Right renal cortex interstitium (tissue), 3 donors: Measurements from ENCODE around the gene NELL1. TPM values are rescaled to one million over a fixed set of nuclear protein-coding genes. Genes with fewer than 3 reads are reported as not detected.

ENCODE experiments used
- DNase-seq, 3 donors: peaks; one replicate each; pipeline ENCODE4 v3.0.0-alpha.2; 2013; ENCODE audit warnings: low read depth in 3 of 3, low spot score in 2 of 3
- polyA plus RNA-seq, 3 donors: library from polyadenylated mRNA; unstranded; fragments of 120-200 nt; gene quantifications; one replicate each; pipeline ENCODE4 v1.2.1, GENCODE V29; 2013; ENCODE audit not compliant: insufficient read length in 3 of 3

Gene NELL1
- polyA plus RNA-seq, 3 donors = 2.8 to 3.8 (median 3.6) TPM

GRCh38 chr11:20864628-20865027, 195.2 kb downstream of the NELL1 start:
- DNase-seq = no peak

GRCh38 chr11:20865161-20865560, 195.8 kb downstream of the NELL1 start:
- no peak for DNase-seq

DNA sequence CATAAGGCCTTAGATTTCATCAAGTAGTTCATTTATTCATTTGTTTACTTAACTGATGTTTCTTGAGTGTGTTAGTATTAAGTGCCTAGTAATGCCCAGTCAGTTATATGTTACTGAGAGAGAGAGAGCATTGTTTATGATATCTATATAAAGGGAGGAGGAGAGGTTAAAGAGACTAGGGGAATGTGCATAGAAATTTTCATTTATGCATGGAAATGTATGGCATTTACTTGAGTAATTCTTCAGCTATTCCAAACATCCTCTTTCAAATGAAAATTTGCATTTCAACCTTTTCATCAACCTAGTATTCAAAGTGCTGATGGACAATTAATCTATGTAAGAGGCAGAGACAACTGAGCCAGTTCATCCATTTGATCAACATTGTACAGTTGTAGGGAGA, 199.7 kb downstream of the NELL1 start:
- no peak for DNase-seq

DNA sequence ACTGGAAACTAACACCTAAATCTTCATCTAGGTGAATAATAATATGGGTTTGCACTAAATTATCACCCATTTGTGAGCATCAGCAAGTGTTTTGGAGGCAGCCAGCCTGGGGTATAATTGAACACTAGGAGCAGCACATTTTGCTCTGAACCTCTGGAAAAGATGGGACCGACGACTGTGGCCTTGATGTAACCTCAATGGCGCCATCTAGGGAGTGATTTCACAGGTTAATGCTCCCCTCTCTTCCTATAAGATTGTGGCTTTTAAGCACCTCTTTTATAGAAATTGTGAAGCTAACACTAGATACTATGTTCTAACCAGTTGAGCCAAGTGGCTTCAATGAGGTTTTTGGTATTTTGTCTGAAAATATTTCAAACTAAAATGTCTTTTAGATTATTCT, 203.7 kb downstream of the NELL1 start:
- DNase-seq = no peak

DNA sequence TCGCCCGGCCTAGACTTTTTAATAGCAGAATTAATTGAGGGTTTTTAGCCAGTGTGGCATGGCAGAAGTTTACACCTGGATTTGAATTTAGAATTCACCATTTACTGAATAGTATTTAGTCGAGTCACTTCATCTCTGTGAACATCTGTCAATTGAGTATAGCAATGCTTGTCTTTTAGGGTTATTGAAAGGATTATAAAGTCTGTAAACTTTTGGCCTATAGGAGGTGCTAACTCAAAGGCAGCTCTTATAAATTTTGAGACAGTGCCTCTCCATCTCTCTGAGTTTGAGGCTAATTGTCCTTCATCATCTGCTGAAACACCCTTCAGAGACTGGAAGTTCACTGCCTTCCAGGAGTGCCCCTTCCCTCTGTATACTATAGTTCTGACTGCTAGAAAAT, 205.0 kb downstream of the NELL1 start:
- DNase-seq = no peak

DNA sequence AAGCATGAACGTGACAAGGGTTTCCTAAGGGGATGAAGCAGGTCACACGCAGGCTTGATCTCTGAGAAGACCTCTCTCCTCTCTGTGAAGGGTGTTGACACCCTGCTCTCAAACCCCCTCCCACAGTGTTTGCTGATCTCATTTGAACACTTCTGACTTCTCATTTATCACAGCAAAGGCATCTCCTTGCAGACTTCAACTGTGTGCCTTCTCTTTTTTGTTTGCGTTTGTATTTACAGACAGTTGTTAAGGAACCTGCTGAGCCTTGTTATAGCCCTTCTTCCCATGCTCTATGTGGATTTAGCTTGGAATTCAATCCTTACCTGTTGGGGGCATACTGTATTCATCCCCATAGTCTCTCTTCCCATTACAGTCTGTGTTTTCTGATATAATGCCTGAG, 206.5 kb downstream of the NELL1 start:
- no peak for DNase-seq

- no peak for DNase-seq
Observed at GRCh38 chr11:20876738-20877137, 207.4 kb downstream of the NELL1 start.

- no peak for DNase-seq
Observed at GRCh38 chr11:20880094-20880493, 210.7 kb downstream of the NELL1 start.

GRCh38 chr11:20881328-20882079, 212.1 kb downstream of the NELL1 start:
- DNase-seq = no peak

DNA sequence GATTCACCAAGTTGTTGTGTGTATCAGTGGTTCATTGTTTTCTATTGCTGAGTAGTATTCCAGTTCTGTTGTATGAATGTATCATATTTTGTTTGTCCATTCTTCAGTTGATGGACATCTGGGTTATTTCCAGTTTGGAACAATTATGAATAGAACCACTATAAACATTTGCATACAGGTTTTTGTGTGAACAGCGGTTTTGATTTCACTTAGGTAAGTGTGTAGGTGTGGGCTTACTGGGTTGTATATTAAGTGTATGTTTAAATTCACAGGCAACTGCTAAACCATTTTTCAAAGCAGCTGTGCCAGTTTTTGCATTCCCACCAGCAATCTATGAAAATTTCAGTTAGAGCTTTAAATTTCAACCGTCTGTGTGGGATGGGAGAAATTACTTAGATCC, 217.8 kb downstream of the NELL1 start:
- DNase-seq = no peak

GRCh38 chr11:20894296-20894695, 224.9 kb downstream of the NELL1 start:
- no peak for DNase-seq

DNA sequence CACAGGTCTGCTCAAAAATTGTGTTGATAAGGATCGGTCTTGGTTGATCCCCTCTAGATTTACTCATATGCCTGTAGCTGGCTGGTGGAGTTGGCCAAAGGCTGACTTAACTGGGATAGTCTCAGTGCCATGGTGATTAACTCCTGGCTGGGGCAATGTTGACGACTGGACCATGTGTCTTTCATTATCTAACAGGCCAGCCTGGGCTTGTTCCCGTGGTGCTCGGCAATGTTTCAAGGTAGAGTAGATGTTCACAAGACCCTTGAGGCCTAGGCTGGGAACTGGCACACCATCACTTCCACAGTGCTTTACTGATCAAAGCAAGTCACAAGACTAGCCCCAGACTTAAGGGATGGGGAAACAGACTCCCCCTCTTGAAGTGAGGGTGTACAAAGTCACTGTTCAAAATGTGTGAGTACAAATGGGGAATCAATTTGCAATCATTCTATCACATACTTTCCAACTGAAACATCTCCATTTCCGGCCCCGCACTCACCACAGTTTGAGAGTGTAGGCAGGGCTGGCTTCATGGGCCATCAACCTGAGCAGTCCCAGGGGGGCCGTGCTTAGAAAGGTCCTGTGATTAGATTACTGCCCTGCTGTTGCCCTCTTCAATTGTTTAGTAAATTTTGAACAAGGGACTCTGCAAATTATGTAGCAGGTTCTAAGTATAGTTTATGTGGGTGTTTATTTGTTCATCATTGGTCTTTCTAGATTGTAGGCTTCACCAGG, 240.8 kb downstream of the NELL1 start:
- DNase-seq = no peak

DNA sequence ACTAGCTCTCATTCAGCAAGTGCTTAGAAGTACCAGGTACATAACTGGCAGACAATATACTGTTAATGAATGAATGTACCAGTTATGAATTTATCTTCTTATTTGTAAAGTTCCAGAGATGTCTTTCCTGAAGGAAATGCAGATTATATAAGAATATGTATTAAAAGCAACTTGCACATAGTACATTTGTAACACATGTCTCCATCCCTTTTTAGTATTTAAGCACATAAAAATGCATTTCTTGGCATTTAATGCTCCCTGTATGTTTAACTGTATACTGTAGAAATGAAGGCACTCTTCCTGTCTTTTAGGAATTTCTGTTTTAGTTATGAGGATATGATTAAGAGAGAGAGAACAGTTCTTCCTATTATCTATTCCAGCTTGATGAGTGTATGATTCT, 241.3 kb downstream of the NELL1 start:
- no peak for DNase-seq

GRCh38 chr11:20912065-20912821, 242.9 kb downstream of the NELL1 start:
- DNase-seq = no peak

GRCh38 chr11:20912922-20913512, 243.6 kb downstream of the NELL1 start:
- DNase-seq = no peak

DNA sequence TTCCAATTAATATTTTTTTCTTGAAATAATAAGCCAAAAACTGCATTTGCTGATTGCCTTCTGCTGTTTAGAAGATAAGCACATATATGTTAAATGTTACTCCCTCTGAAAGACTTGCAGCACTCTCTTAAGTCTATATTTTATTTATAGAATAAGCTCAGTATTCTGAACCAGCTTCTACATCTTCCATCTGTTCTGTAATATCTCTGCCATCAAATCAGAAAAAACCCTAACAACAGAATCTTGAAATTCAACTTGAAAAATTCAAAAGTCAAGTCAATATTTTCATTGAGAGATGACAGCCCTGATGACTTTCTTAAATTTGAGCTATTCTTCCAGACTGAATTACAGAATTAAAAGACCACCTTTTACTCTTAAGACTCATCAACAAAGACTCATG, 247.9 kb downstream of the NELL1 start:
- DNase-seq = no peak

GRCh38 chr11:20926799-20927540, 257.6 kb downstream of the NELL1 start:
- no peak for DNase-seq

GRCh38 chr11:20931029-20931428, 261.6 kb downstream of the NELL1 start:
- DNase-seq = no peak

GRCh38 chr11:20933086-20933485, 263.7 kb downstream of the NELL1 start:
- no peak for DNase-seq

DNA sequence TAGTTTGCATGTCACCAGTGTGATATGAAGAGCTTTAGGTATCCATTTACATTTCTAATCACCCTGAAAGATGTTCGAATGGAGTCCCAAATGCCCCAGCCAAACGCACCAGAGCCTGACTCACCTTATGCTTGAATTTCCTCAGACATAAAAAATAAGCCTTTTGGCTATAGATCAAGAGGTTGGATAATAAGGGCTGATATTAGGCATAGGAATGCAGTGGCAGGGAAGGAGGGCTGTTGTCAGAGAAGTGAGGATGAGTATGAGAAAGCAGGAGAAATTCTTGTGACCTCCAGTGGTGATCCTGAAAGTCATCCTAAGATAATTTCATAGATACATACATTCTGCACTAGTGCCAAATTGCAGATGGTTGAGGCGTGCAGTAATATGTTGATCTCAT, 264.6 kb downstream of the NELL1 start:
- no peak for DNase-seq

DNA sequence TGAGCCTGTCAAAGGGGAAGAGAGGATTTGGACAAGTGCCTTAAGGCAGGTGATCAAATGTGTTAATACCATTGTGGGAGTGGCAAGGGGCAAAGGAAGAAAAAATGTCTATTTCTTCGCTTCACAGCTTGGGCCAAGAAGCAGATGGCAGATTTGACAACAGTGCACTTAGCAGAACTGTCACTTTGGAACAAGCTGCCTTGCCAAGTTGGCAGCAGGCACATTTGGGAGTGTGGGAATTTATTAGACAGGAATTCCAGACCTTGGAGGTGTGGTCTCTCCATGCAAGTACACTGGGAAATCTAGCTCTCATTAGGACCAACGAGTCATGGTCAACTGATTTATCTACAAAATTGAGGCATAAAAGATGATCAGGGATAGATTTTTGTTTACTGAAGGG, 265.1 kb downstream of the NELL1 start:
- DNase-seq = no peak
